GM20431 (cell line): ENCODE data around the gene IL10RA.

Experiments
- in situ Hi-C: fragments of 300-500 bp; cut with MseI, MboI; formaldehyde crosslinking; loops from one replicate; pipeline ENCODE4 v1.15.0; 2020; ENCODE audit warnings: low sequenced_read_pairs; ENCODE audit not compliant: unreplicated experiment

The IL10RA gene

DNA sequence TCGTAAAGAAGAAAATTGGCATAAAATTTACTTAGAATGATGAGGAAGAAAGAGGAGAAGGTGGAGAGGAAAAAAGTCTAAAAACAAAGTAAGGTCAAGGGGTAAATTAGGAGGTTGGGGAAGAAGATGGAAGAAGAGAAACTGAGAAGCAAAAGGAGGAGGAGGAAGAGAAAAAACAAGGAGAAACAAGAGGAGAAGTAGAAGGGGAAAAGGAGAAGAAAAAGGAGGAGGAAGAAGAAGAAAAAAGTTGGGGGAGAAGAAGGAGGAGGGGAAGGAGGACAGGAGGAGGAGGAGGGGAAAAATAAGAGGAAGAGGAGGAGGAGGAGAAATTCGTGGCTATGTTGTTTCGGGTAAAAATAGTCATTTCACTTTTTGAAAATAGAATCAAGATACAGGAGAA is 42.4 kb downstream of the IL10RA start:
- in situ Hi-C loops: no loop called here

DNA sequence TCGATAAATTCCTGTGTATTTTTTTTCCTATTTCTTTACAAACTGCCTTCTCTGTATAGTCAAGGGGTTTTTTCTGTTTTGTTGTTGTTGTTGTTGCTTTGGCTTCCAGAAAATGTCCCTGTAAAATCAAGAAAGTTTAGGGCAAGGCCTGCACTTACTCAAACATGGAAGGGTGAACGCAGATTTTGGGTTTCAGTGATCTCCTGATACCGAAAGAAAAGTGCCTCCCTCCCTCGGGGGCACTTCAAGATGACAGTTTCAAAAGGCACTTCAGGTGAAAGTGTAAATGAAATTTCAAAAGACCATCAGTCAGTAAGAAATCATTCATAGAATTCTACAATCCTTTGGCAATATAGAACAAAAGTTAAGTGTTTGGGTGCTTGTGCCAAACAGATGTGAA is 47.2 kb downstream of the IL10RA start:
- in situ Hi-C loops: no loop called here

DNA sequence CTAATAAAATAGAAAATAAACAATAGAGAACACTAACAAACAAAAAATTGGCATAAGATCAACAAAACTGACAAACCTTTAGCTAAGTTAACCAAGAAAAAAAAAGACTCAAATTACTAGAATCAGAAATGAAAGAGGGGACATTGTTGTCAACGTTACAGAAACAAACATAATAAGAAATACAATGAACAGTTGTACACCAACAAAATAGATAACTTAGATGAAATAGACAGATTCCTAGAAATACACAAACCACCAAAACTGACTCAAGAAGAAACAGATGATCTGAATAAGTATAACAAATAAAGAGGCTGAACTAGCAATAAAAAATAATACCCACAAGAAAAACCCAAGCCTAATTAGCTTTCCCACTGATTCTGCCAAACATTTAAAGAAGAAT is 55.9 kb downstream of the IL10RA start:
- in situ Hi-C loops: no loop called here

DNA sequence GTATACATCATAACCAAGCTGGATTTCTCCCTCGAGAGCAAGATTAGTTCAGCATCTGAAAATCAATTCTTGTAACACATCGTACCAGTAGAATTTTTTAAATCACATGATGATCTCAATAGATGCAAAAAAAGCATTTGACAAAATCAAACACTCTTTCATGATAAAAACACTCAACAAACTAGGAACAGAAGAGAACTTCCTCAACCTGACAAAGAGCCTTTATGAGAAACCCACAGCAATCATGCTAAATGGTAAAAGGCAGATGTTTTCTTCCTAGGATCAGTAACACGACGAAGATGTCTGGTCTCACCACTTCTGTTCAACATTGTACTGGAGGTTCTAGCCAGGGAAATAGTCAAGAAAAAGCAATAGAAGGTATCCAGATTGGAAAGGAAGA is 56.6 kb downstream of the IL10RA start:
- in situ Hi-C loops: no loop called here

DNA sequence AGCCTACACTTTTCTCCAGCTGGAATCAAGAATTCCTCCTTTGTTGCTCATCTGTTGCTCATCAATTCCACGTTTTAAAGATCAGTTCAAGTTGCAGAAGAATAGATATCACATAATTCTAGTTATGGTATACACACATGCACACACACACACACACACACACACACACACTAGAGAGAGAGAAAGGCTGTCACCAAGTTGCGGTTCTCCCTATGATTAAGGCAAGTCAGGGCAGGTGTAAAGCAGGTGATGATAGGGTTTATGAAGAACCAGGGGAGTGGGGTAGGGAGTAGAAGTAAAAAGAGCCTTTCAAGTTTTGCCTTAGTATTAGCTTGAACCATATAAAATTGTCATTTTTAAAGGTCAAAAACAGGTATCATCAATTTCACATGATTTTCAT is 59.0 kb downstream of the IL10RA start:
- in situ Hi-C loops: no loop called here

DNA sequence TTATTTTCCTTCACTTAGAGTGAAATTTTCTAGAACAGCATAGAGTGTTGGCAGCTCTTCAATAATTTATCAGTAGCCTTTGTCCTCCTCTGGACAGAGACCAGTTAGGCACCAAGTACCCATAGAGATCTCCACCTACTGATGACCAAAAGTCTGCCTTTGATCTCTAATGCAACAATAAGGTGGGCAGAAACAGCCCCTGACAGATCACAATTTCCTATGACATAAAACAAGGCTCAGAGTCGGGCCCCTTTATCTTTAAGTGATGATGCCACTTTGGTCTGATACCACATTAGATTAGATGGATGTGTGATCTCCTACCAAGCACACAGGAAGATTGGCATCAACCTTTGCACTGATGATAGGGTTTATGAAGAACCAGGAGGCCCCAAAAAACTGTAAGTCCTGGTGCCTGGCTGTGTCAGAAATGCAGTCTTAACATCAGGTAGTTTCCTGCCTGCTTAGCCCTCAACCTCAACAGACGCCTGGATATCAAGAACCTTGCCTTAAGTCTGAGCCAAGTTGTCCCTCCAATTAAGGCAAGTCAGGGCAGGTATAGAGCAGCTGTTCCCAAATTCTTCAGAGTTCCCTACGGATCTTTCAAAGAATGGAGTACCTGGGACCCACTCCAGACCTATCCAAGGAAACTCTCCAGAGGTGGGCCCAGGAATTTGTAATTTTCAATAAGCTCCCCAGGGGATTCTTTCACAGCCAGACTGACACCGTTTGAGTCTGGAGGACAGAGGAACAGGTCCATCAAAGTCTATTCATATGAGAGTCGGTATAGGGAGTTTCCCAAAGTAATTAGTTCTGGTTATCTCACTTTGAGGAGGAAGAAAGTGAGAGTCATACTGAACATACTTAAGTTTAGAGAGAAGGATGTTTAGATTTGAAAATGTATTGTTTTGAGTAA is 60.1 kb downstream of the IL10RA start:
- in situ Hi-C loops: no loop called here

DNA sequence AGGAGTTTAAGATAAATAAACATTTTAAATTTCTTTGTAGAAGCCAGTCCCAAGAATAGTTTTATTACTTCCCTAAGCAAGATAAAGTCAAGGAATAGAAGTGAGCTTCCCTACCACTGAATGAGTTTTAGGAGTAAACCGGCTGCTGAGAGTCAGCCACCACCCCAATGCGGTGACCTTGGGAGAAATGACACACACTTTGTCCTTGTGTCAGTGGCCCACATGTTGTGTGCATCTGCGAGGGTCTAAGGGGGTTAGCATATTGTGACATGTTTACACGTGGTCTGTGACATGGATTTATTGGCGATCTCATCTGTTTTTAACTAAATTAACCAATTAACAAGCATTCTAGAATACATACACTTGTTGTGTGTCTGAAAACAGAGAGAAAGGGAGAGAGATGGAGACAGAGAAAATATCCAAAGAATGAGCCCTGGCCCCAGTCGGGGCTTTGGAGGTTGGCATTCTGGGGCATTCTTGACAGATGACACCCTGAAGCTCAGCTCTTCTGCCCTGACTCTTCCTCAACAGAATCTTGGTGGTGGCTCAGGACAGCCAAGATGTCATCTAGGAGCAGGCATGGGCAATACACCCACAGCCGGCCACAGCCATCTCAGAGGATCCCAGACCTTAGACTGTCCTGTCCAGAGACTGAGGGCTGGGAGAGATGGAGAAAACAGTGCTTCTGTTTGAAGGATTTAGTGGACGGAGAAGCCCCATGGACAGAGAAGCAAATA is 60.9 kb downstream of the IL10RA start:
- in situ Hi-C loops: no loop called here

DNA sequence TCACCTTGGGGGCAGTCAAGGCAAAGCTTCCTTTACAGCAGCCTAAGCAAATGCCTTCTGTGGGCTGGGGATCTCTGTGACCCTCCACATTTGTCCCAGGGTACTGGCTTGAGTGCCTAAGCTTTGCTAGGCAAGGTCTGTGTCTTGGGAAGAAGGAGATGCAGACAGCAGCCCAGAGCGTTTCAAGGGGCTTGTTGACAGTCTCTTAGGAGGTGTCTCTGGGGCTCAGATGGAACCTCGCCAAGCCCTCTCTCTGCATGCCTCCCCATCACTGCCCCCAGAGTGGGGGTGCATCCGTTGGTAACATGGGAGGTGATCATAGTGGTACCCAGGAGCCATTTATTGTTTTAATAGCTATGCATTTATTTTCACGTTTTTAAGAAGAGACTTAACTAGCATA is 61.6 kb downstream of the IL10RA start:
- in situ Hi-C loops: no loop called here

DNA sequence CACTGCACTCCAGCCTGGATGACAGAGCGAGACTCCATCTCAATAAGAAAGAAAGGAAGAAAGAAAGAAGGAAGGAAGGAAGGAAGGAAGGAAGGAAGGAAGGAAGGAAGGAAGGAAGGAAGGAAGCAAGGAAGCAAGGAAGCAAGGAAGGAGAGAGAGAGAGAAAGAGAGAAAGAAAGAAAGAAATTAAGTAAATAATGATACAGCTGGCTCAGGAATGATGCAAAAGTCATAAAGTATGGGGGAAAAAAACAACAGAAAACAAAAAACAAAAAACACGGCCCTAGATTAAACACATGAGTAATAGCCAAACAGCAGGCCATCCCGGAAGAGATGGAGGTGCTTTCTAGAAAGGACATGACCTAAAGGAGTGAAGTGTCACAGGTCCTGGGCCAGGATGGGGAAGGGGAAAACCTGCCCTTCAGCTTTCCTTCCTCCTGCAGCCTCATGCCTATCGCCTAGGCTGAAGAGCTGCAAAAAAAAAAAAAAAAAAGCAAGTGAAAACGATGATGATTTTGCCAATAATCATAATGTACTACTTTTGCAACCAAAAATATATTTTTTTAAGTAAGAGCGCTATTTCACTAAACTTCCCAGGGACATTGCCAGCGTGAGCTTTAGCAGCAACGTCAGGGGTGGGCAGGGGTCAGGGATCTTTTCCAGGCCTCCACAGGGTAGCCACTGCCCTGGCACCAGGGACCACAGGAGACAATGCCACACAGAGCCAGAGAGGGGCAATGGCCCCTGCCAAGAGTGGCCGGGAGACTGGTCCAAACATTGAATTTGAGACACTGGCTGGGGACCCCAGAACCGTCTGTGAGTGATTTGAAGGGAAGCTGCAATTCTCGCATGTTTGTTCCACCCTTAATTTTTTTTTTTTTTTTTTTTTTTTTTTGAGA is 62.5 kb downstream of the IL10RA start:
- in situ Hi-C loops: no loop called here

DNA sequence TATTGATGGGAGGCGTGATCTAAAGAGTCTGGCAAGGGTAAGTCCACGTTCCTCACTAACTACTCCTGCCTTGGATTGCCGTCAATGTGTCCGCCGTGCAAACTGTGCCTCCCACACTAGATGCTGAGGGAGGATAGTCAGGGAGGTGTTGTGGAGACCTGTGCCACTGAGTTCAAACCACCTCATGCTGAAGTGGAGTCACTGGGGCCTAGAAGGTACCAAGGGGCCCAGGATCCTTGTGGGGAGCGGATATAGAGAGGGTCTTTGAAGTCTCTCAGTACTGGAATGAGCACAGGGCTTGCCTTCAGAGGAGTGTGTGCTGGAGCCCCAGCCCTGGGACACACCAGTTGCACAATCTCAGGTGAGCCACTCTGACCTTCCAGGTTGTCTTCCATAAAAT is 63.6 kb downstream of the IL10RA start:
- in situ Hi-C loops: loop anchor here (10.0 kb wide), 2 partner anchors 95 to 205 kb away; no protein-coding TSS in a partner anchor

DNA sequence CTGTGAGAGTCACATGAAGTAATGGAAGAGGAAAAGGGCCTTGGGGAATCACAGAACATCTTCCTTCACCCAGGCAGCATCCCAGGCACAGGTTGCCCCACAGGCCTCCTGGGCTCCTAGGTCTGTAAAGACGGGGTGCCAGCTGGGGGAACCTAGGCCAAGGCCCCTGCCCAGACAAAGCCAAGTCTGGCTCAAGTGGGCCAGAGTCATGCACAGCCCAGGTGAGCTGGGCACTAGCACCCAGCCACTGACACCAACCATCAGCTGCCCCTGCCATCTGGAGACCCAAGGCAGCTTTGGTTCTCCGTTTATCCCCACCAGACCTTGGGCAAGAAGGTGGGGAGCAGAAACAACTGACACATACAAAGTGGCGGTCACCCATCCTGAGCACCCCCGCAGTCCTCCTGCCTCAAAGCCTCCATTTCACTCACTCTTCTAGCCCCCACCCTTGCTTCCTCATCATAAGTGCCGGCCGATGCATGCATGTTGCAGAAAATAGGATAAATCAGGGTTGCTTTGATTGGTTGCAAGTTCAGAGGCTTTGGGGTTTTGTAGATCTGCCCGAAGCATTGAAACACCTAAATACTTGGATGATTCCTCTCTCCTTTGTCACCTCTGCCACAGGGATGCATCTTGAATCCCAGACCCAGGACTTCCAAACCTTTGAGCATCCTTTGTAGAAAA is 64.2 kb downstream of the IL10RA start:
- in situ Hi-C loops: loop anchor here (10.0 kb wide), 2 partner anchors 96 to 206 kb away; no protein-coding TSS in a partner anchor
